MCF 10A (cell line): ENCODE results near the gene MPHOSPH8. TPM values are rescaled to one million over a fixed set of nuclear protein-coding genes. Genes with fewer than 3 reads are reported as not detected.

Source experiments
- BruUV-seq: library from RNA; stranded (reverse); fragments of 400-500 nt; replicated peaks from 2 replicates; lab custom pipeline; 2021; lab: Mats Ljungman, UMichigan
- CTCF ChIA-PET: fragments of 300-600 bp; sonication (Branson Sonifier 250); formaldehyde crosslinking; extraction: SDS; loops from one replicate; lab custom pipeline; 2021; ENCODE audit warnings: antibody characterized with exemption, inconsistent platforms; lab: Yijun Ruan, JAX
- POLR2A ChIA-PET: fragments of 300-600, 350-650 bp; sonication (Branson Sonifier 250); formaldehyde crosslinking; extraction: SDS; loops from one replicate; lab custom pipeline; 2020; ENCODE audit warnings: antibody characterized with exemption, inconsistent platforms; lab: Yijun Ruan, JAX
- DNase-seq: peaks from one replicate; pipeline ENCODE4 v3.0.0-alpha.2; 2018; ENCODE audit not compliant: unreplicated experiment
- H3K27ac Mint-ChIP-seq: one replicate; pipeline ENCODE4 v1.8.0; 2022; ENCODE audit warnings: mild to moderate bottlenecking, low read depth, mixed read lengths; ENCODE audit not compliant: unreplicated experiment
- H3K27me3 Mint-ChIP-seq: one replicate; pipeline ENCODE4 v1.8.0; 2022; ENCODE audit warnings: mixed read lengths; ENCODE audit not compliant: insufficient read depth, unreplicated experiment
- H3K36me3 Mint-ChIP-seq: one replicate; pipeline ENCODE4 v1.8.0; 2022; ENCODE audit warnings: mild to moderate bottlenecking, moderate library complexity, mixed read lengths; ENCODE audit not compliant: insufficient read depth, unreplicated experiment
- H3K4me1 Mint-ChIP-seq: one replicate; pipeline ENCODE4 v1.8.0; 2022; ENCODE audit warnings: mixed read lengths; ENCODE audit not compliant: insufficient read depth, unreplicated experiment
- H3K4me3 Mint-ChIP-seq: one replicate; pipeline ENCODE4 v1.8.0; 2022; ENCODE audit warnings: mild to moderate bottlenecking, moderate library complexity, mixed read lengths; ENCODE audit not compliant: unreplicated experiment
- H3K9me3 Mint-ChIP-seq: one replicate; pipeline ENCODE4 v1.8.0; 2022; ENCODE audit warnings: mixed read lengths; ENCODE audit not compliant: unreplicated experiment
- intact Hi-C: fragments of 100-400 bp; cut with micrococcal nuclease; formaldehyde crosslinking; loops from 2 replicates; pipeline ENCODE4 v1.14.1; 2022
- total RNA-seq: library from RNA; stranded (reverse); gene quantifications from 2 replicates; pipeline ENCODE4 v1.2.3, GENCODE V29; 2022
- TF ChIP-seq, protein P1 (sequence below): fragments of 200-600 bp; IDR thresholded peaks from one replicate; pipeline ENCODE4 v1.8.0; 2022; ENCODE audit warnings: antibody characterized with exemption, mild to moderate bottlenecking; ENCODE audit not compliant: unreplicated experiment

MPHOSPH8 gene
- total RNA-seq, 1 experiment from 2014 or later, result 32.4 TPM

DNA sequence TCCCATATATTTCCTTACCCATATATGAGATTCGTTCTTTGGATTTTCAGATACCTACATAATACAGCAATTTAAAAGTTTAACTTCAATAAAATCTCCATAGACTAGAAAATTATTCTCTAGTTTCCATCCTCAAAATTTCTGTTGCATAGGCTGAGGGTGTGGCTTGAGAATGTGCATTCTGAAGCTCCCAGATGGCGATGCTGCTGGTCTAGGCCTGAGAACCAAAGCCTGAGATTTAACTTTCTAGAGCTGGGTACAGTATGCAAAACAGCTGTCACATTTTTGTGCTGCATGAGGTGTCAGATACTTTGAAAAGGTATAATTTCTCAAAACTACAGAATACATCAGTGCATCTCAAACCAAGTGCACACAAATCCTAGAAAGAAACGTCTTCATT is 42.7 kb downstream of the MPHOSPH8 start:
- ChIA-PET CTCF (no interaction called here), POLR2A (no interaction called here)
- Mint-ChIP-seq H3K9me3 (no peaks in the 10 kb centered on the region), H3K27me3 (no peaks in the 10 kb centered on the region), H3K4me1 (no peaks in the 10 kb centered on the region), H3K27ac (no peak overlapping the region), H3K36me3 (peaks cover 51% of the 10 kb centered on the region), H3K4me3 (no peak overlapping the region)
- BruUV-seq, result no TSS peak
- intact Hi-C loops, result no loop called here
- TF ChIP-seq, protein P1, sequence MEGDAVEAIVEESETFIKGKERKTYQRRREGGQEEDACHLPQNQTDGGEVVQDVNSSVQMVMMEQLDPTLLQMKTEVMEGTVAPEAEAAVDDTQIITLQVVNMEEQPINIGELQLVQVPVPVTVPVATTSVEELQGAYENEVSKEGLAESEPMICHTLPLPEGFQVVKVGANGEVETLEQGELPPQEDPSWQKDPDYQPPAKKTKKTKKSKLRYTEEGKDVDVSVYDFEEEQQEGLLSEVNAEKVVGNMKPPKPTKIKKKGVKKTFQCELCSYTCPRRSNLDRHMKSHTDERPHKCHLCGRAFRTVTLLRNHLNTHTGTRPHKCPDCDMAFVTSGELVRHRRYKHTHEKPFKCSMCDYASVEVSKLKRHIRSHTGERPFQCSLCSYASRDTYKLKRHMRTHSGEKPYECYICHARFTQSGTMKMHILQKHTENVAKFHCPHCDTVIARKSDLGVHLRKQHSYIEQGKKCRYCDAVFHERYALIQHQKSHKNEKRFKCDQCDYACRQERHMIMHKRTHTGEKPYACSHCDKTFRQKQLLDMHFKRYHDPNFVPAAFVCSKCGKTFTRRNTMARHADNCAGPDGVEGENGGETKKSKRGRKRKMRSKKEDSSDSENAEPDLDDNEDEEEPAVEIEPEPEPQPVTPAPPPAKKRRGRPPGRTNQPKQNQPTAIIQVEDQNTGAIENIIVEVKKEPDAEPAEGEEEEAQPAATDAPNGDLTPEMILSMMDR, result no peak
- DNase-seq, result no peak

DNA sequence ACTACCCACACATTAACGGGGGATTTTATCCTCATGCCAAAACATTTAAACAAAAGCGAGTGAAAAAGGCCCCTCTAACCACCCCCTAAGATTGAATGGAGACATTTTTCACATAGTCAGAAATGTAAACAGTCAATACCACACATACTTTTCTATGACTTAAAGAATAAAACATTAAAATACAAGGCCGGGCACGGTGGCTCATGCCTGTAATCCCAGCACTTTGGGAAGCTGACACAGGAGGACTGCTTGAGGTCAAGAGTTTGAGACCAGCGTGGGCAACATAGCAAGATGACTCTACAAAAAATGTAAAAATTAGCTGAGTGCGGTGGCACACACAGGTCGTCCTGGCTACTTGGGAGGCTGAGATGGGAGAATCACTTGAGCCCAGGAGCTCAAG is 47.3 kb downstream of the MPHOSPH8 start:
- Mint-ChIP-seq H3K4me1 (no peaks in the 10 kb centered on the region), H3K9me3 (no peaks in the 10 kb centered on the region), H3K4me3 (no peak overlapping the region), H3K27me3 (no peaks in the 10 kb centered on the region), H3K27ac (no peak overlapping the region), H3K36me3 (peaks cover 16% of the 10 kb centered on the region)
- no peak for DNase-seq
- TF ChIP-seq, protein P1, result no peak
- ChIA-PET CTCF (interaction anchor here (0.5 to 0.6 kb wide), 2 partner anchors 12 to 40 kb away, joined by 3 read pairs; no protein-coding TSS in a partner anchor), POLR2A (no interaction called here)
- no TSS peak for BruUV-seq
- intact Hi-C loops, result loop anchor here (5.0 kb wide), 1 partner anchor 182 kb away; the partner anchor contains the start of gene ZMYM5

DNA sequence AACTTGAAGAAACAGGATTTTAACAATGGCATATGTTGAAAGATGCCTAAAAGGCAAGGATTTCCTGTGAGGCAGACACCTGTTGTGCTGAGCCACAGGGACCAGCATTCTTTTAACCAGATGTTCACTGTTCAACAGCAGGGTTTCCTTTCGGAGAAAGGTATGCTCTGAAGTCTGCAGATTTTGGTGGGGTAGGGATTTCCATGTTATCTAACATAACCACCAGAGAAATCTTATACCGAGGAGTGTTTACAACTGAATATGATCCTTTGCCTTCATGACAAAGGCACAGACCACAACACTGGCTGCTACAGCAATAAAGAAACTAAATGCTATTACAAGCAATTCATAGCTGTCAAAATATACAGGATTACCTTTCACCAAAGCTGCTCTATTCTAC is 48.1 kb downstream of the MPHOSPH8 start:
- DNase-seq, result no peak
- TF ChIP-seq, protein P1, result no peak
- Mint-ChIP-seq H3K27ac (no peak overlapping the region), H3K9me3 (no peaks in the 10 kb centered on the region), H3K4me3 (no peak overlapping the region), H3K27me3 (no peaks in the 10 kb centered on the region), H3K4me1 (no peaks in the 10 kb centered on the region), H3K36me3 (peaks cover 16% of the 10 kb centered on the region)
- ChIA-PET POLR2A (interaction anchor here (0.6 kb wide), 1 partner anchor 182 kb away, joined by 3 read pairs; the partner anchor contains the start of gene ZMYM5), CTCF (interaction anchor here (0.6 kb wide), 1 partner anchor 41 kb away, joined by 3 read pairs; no protein-coding TSS in a partner anchor)
- intact Hi-C loops, result loop anchor here (5.0 kb wide), 1 partner anchor 181 kb away; the partner anchor contains the start of gene ZMYM5
- no TSS peak for BruUV-seq

DNA sequence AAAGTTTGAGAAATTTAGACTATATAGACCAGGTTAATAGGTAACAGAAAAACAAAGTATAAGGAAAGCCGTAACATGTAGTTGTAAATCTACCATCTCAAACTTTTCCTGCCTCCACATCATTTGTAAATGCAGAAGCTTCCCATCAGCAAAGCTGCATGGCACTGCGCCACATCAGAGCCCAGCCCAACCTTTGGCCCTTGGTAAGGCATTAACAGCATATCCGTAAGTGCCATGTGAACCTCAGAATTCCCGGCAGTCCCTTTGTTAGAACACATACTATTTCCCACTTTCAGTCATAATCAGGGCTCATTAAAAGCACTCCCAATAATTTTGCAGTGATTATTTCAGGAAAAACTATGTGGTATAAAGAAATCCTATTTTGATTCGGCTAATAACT is 51.6 kb downstream of the MPHOSPH8 start:
- Mint-ChIP-seq H3K27ac (no peak overlapping the region), H3K4me3 (no peak overlapping the region), H3K27me3 (no peaks in the 10 kb centered on the region), H3K36me3 (peaks cover 9% of the 10 kb centered on the region), H3K4me1 (no peaks in the 10 kb centered on the region), H3K9me3 (no peaks in the 10 kb centered on the region)
- ChIA-PET CTCF (no interaction called here), POLR2A (no interaction called here)
- intact Hi-C loops, result no loop called here
- TF ChIP-seq, protein P1, result no peak
- no peak for DNase-seq
- BruUV-seq, result no TSS peak
